HepG2 (cell line): ENCODE data around the gene RPL18. TPM values are rescaled to one million over a fixed set of nuclear protein-coding genes. Genes with fewer than 3 reads are reported as not detected.

Experiments
- AGO2 ChIP-seq: fragments of 200-400 bp; formaldehyde crosslinking; optimal IDR thresholded peaks from 2 replicates; pipeline ENCODE3; 2017; ENCODE audit warnings: mild to moderate bottlenecking, low read depth, low read length, moderate library complexity
- CBX1 ChIP-seq: IDR thresholded peaks from one replicate; pipeline ENCODE4 v1.6.1; 2016; ENCODE audit warnings: antibody characterized with exemption, low read depth
- CREB1 ChIP-seq, 2 experiments: fragments of 450-650 bp in 1 of 2; IDR thresholded peaks; 2 replicates each; pipeline ENCODE4 v1.6.1; 2016 to 2017; ENCODE audit warnings: control low read depth in 1 of 2, mild to moderate bottlenecking in 1 of 2, missing compliant biosample characterization in 1 of 2, missing genetic modification characterization in 1 of 2
- DMAP1 ChIP-seq: IDR thresholded peaks from 2 replicates; pipeline ENCODE4 v1.6.1; 2016
- ELF4 ChIP-seq: sonication (generic); formaldehyde crosslinking; IDR thresholded peaks from 2 replicates; pipeline ENCODE4 v1.5.0; 2020; ENCODE audit warnings: missing genetic modification reagents, mild to moderate bottlenecking, moderate library complexity, borderline replicate concordance
- GATAD2A ChIP-seq: IDR thresholded peaks from 2 replicates; pipeline ENCODE4 v1.6.1; 2016
- JDP2 ChIP-seq: sonication (generic); formaldehyde crosslinking; IDR thresholded peaks from 2 replicates; pipeline ENCODE4 v1.8.1; 2022; ENCODE audit warnings: missing genetic modification reagents, borderline replicate concordance
- KLF16 ChIP-seq, 2 experiments: sonication (generic) in 1 of 2; formaldehyde crosslinking in 1 of 2; IDR thresholded peaks; 2 replicates each; pipeline versions ENCODE4 v1.6.1 to v1.8.0; 2016 to 2023; ENCODE audit warnings: missing genetic modification reagents in 2 of 2, missing compliant biosample characterization in 1 of 2
- MED8 ChIP-seq: sonication (generic); formaldehyde crosslinking; IDR thresholded peaks from 2 replicates; pipeline ENCODE4 v1.8.1; 2023; ENCODE audit warnings: mild to moderate bottlenecking, missing genetic modification reagents; ENCODE audit not compliant: insufficient replicate concordance
- MEIS1 ChIP-seq: sonication (generic); formaldehyde crosslinking; IDR thresholded peaks from 2 replicates; pipeline ENCODE4 v1.9.0; 2021; ENCODE audit warnings: mild to moderate bottlenecking, missing genetic modification reagents, moderate library complexity, borderline replicate concordance
- MTF1 ChIP-seq: sonication (generic); formaldehyde crosslinking; IDR thresholded peaks from 2 replicates; pipeline ENCODE4 v1.5.0; 2020; ENCODE audit warnings: missing genetic modification reagents
- NCOA2 ChIP-seq: sonication (generic); formaldehyde crosslinking; IDR thresholded peaks from 2 replicates; pipeline ENCODE4 v1.8.0; 2022; ENCODE audit warnings: inconsistent platforms
- PHF5A ChIP-seq: IDR thresholded peaks from one replicate; pipeline ENCODE4 v1.6.1; 2018; ENCODE audit warnings: low read depth, missing genetic modification reagents; ENCODE audit not compliant: unreplicated experiment
- PTBP1 ChIP-seq: fragments of 200-400 bp; formaldehyde crosslinking; IDR thresholded peaks from 2 replicates; pipeline ENCODE4 v1.6.1; 2018; ENCODE audit warnings: low read length, low read depth; ENCODE audit not compliant: poor library complexity, severe bottlenecking
- RELA ChIP-seq: sonication (generic); formaldehyde crosslinking; IDR thresholded peaks from 2 replicates; pipeline ENCODE4 v1.4.0; 2020; ENCODE audit warnings: missing genetic modification reagents
- SALL1 ChIP-seq: sonication (generic); formaldehyde crosslinking; IDR thresholded peaks from 2 replicates; pipeline ENCODE4 v1.8.0; 2022; ENCODE audit warnings: mild to moderate bottlenecking, missing genetic modification reagents
- SCMH1 ChIP-seq: sonication (generic); formaldehyde crosslinking; IDR thresholded peaks from 2 replicates; pipeline ENCODE4 v1.9.0; 2021; ENCODE audit warnings: missing genetic modification reagents, mild to moderate bottlenecking, borderline replicate concordance
- ZFP62 ChIP-seq: sonication (generic); formaldehyde crosslinking; IDR thresholded peaks from 2 replicates; pipeline ENCODE4 v1.4.0; 2020; ENCODE audit warnings: missing genetic modification reagents
- ZMYM3 ChIP-seq: sonication (generic); formaldehyde crosslinking; IDR thresholded peaks from 2 replicates; pipeline ENCODE4 v1.5.1; 2020; ENCODE audit warnings: mild to moderate bottlenecking, missing genetic modification reagents
- ZNF558 ChIP-seq: sonication (generic); formaldehyde crosslinking; IDR thresholded peaks from 2 replicates; pipeline ENCODE4 v1.9.0; 2022; ENCODE audit warnings: mild to moderate bottlenecking, missing genetic modification reagents, borderline replicate concordance
- ZNF563 ChIP-seq: sonication (generic); formaldehyde crosslinking; IDR thresholded peaks from 2 replicates; pipeline ENCODE4 v1.8.0; 2022; ENCODE audit warnings: mild to moderate bottlenecking, moderate library complexity, missing genetic modification reagents
- ZNF567 ChIP-seq: sonication (generic); formaldehyde crosslinking; IDR thresholded peaks from 2 replicates; pipeline ENCODE4 v1.8.1; 2023; ENCODE audit warnings: mild to moderate bottlenecking, missing genetic modification reagents, borderline replicate concordance
- ZNF570 ChIP-seq: sonication (generic); formaldehyde crosslinking; IDR thresholded peaks from 2 replicates; pipeline ENCODE4 v1.4.0; 2020; ENCODE audit warnings: mild to moderate bottlenecking, missing genetic modification reagents, borderline replicate concordance
- ZNF614 ChIP-seq: IDR thresholded peaks from 2 replicates; pipeline ENCODE4 v1.6.1; 2018; ENCODE audit warnings: missing biosample characterization, missing genetic modification reagents, inconsistent platforms, borderline replicate concordance
- ZNF780A ChIP-seq: sonication (generic); formaldehyde crosslinking; IDR thresholded peaks from 2 replicates; pipeline ENCODE4 v1.8.0; 2022; ENCODE audit warnings: mild to moderate bottlenecking, missing genetic modification reagents, moderate library complexity
- ZNF850 ChIP-seq: sonication (generic); formaldehyde crosslinking; conservative IDR thresholded peaks from 2 replicates; pipeline ENCODE4 v1.9.0; 2021; ENCODE audit warnings: mild to moderate bottlenecking, missing genetic modification reagents
- ZSCAN25 ChIP-seq: sonication (generic); formaldehyde crosslinking; IDR thresholded peaks from 2 replicates; pipeline ENCODE4 v1.8.0; 2022; ENCODE audit warnings: mild to moderate bottlenecking, missing genetic modification reagents
- polyA plus RNA-seq, 8 experiments: library from polyadenylated mRNA; depleted of rRNA in 3 of 8; stranded (reverse) in 7 of 8; unstranded in 1 of 8; fragments of >200 nt; fragmentation: Illumina TruSeq in 4 of 8; extraction: Trizol in 4 of 8; gene quantifications; 2 replicates each; pipeline versions ENCODE4 v1.2.1 to v1.2.3, GENCODE V29; 2011 to 2016; ENCODE audit warnings: low read depth in 4 of 8, missing spikeins in 1 of 8, mixed read lengths in 1 of 8; ENCODE audit not compliant: insufficient read depth in 1 of 8
- total RNA-seq, 5 experiments: library from RNA; depleted of rRNA; stranded (reverse); fragments of >200 nt; fragmentation: Illumina TruSeq; extraction: Trizol; gene quantifications; 2 replicates each; pipeline ENCODE4 v1.2.3, GENCODE V29; 2016; ENCODE audit warnings: low read depth in 1 of 5
- TF ChIP-seq, protein P1 (sequence below): sonication (generic); formaldehyde crosslinking; IDR thresholded peaks from 2 replicates; pipeline ENCODE4 v1.5.0; 2020; ENCODE audit warnings: mild to moderate bottlenecking, missing genetic modification reagents
- TF ChIP-seq, protein P2 (sequence below): sonication (generic); formaldehyde crosslinking; IDR thresholded peaks from 2 replicates; pipeline ENCODE4 v1.4.0; 2020; ENCODE audit warnings: mild to moderate bottlenecking, missing genetic modification reagents
- TF ChIP-seq, protein P3 (sequence below): sonication (generic); formaldehyde crosslinking; IDR thresholded peaks from 2 replicates; pipeline ENCODE4 v1.8.1; 2023; ENCODE audit warnings: mild to moderate bottlenecking, missing genetic modification reagents, borderline replicate concordance

The RPL18 gene
- total and polyA plus RNA-seq, 2 of the 13 experiments (the other 11 are each of a cell fraction or from before 2014, with no cell fraction given): 1,485 to 1,639 TPM

DNA sequence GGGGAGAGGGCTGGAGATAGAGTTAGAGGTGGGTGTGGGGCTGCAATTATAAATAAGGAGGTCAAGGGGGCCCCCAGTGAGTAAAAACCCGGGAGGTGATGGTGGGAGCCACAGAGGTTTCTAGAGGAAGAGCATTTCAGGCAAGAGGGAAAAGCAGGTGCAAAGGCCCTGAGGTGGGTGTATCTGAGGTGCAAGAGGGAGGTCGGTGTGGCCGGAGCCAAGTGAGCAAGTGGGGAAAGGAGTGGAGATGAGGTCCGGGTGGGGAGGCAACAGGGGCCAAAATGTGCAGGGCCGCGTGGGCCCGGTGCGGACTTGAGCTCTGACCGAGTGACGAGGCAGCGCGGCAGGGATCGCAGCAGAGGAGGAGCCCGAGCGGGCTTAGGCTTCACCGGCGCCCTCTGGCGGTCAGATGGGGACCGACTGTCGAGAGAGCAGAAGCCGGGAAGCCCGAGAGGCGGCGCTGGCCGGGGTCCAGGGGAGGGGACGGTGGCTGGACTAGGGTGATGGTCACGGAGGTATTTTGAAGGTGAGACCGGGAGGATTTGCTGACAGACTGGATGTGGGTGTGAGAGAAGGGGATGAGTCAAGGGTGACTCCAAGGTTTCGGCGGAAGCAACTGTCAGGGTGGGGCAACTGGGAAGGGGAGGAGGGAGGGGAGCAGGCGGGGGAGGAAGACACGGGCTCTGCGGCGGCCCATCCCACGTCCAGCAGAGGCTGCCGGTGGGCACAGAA lies 30.1 kb downstream of the RPL18 start (continued):
- TF ChIP-seq ZFP62 (CRISPR knock-in tag) (no peak), ZSCAN25 (no peak), ZNF558 (CRISPR knock-in tag) (no peak), MED8 (CRISPR knock-in tag) (no peak), MEIS1 (CRISPR knock-in tag) (no peak), NCOA2 (no peak), KLF16 (CRISPR knock-in tag; IDR thresholded peaks at IDR 0.05) (0 out of 4 replicates have a peak, but pooled peaks of 1 of the 2 experiments have one; percentile 24), SALL1 (peak; percentile 58; the same call in 1 of the 2 replicates), ZNF567 (CRISPR knock-in tag) (no peak), RELA (no peak), AGO2 (no peak), ZNF614 (CRISPR knock-in tag) (0 out of 2 replicates have a peak, but pooled peaks have one; percentile 37), ZNF780A (no peak), PTBP1 (peak; percentile 82), SCMH1 (CRISPR knock-in tag) (no peak), ZMYM3 (CRISPR knock-in tag) (peak; percentile 99), CREB1 (IDR thresholded peaks at IDR 0.05) (no peak), CREB1 (CRISPR knock-in tag; IDR thresholded peaks at IDR 0.05) (no peak), ZNF850 (CRISPR knock-in tag) (no peak), MTF1 (CRISPR knock-in tag) (no peak), ZNF570 (no peak), CBX1 (no peak), ZNF563 (CRISPR knock-in tag) (no peak), DMAP1 (CRISPR knock-in tag) (0 out of 2 replicates have a peak, but pooled peaks have one; percentile 18), PHF5A (CRISPR knock-in tag) (no peak), JDP2 (CRISPR knock-in tag) (no peak), ELF4 (CRISPR knock-in tag) (no peak), GATAD2A (CRISPR knock-in tag) (0 out of 2 replicates have a peak, but pooled peaks have one; percentile 16)
- TF ChIP-seq, protein P1, sequence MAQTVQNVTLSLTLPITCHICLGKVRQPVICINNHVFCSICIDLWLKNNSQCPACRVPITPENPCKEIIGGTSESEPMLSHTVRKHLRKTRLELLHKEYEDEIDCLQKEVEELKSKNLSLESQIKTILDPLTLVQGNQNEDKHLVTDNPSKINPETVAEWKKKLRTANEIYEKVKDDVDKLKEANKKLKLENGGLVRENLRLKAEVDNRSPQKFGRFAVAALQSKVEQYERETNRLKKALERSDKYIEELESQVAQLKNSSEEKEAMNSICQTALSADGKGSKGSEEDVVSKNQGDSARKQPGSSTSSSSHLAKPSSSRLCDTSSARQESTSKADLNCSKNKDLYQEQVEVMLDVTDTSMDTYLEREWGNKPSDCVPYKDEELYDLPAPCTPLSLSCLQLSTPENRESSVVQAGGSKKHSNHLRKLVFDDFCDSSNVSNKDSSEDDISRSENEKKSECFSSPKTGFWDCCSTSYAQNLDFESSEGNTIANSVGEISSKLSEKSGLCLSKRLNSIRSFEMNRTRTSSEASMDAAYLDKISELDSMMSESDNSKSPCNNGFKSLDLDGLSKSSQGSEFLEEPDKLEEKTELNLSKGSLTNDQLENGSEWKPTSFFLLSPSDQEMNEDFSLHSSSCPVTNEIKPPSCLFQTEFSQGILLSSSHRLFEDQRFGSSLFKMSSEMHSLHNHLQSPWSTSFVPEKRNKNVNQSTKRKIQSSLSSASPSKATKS (CRISPR knock-in tag): no peak
- TF ChIP-seq, protein P2, sequence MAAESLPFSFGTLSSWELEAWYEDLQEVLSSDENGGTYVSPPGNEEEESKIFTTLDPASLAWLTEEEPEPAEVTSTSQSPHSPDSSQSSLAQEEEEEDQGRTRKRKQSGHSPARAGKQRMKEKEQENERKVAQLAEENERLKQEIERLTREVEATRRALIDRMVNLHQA (CRISPR knock-in tag): no peak
- TF ChIP-seq, protein P3, sequence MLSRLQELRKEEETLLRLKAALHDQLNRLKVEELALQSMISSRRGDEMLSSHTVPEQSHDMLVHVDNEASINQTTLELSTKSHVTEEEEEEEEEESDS (CRISPR knock-in tag): no peak
